K562 (cell line): Measurements from ENCODE around the gene CDT1. TPM values are rescaled to one million over a fixed set of nuclear protein-coding genes. Genes with fewer than 3 reads are reported as not detected.
A peak's percentile ranks its signal among the peaks of the same experiment; 100 is the strongest.

Source experiments
- ARID3B ChIP-seq: fragments of 250-450 bp; sonication (Bioruptor Pico); IDR thresholded peaks from 2 replicates; pipeline ENCODE4 v1.4.0; 2020; ENCODE audit warnings: borderline replicate concordance
- CHAMP1 ChIP-seq: fragments of 450-650 bp; IDR thresholded peaks from 2 replicates; pipeline ENCODE4 v1.6.1; 2016; ENCODE audit warnings: mild to moderate bottlenecking
- CREBBP ChIP-seq: IDR thresholded peaks from one replicate; pipeline ENCODE4 v1.6.1; 2012; ENCODE audit warnings: low read depth, mild to moderate bottlenecking, control low read depth, inconsistent platforms, low read length
- E2F5 ChIP-seq: sonication (generic); formaldehyde crosslinking; IDR thresholded peaks from 2 replicates; pipeline ENCODE4 v1.8.0; 2022; ENCODE audit warnings: mild to moderate bottlenecking, missing genetic modification reagents
- EP300 ChIP-seq: IDR thresholded peaks from 2 replicates; pipeline ENCODE4 v1.6.1; 2012; ENCODE audit warnings: low read length, improper control_type of control experiment
- EZH2 ChIP-seq: IDR thresholded peaks from 2 replicates; pipeline ENCODE4 v1.6.1; 2012; ENCODE audit warnings: low read depth, mild to moderate bottlenecking, inconsistent platforms, low read length, borderline replicate concordance
- HDGF ChIP-seq: fragments of 450-650 bp; IDR thresholded peaks from 2 replicates; pipeline ENCODE4 v1.6.1; 2016
- LCOR ChIP-seq: sonication (generic); formaldehyde crosslinking; IDR thresholded peaks from 2 replicates; pipeline ENCODE4 v1.8.0; 2022; ENCODE audit warnings: mild to moderate bottlenecking, missing genetic modification reagents
- MAZ ChIP-seq, 2 experiments: fragments of 450-650 bp in 1 of 2; sonication (generic) in 1 of 2; formaldehyde crosslinking; IDR thresholded peaks in 1 of 2; conservative IDR thresholded peaks in 1 of 2; 2 replicates each; pipeline versions ENCODE4 v1.4.0 to v1.5.0; 2020; ENCODE audit warnings: mild to moderate bottlenecking in 1 of 2, missing genetic modification reagents in 1 of 2
- RBFOX2 ChIP-seq: fragments of 200-400 bp; formaldehyde crosslinking; IDR thresholded peaks from 2 replicates; pipeline ENCODE4 v1.6.1; 2017; ENCODE audit warnings: low read depth, mild to moderate bottlenecking, low read length, moderate library complexity
- RFX1 ChIP-seq: fragments of 450-650 bp; IDR thresholded peaks from 2 replicates; pipeline ENCODE4 v1.6.1; 2016; ENCODE audit warnings: mild to moderate bottlenecking, moderate library complexity
- THRB ChIP-seq: fragments of 450-650 bp; formaldehyde crosslinking; conservative IDR thresholded peaks from 2 replicates; pipeline ENCODE4 v1.4.0; 2022; ENCODE audit warnings: mild to moderate bottlenecking, missing genetic modification characterization
- ZC3H8 ChIP-seq: fragments of 450-650 bp; IDR thresholded peaks from 2 replicates; pipeline ENCODE4 v1.6.1; 2017
- polyA plus RNA-seq, 8 experiments: library from polyadenylated mRNA; depleted of rRNA in 4 of 8; stranded (reverse) in 5 of 8; unstranded in 3 of 8; fragments of >200 nt; fragmentation: Nextera tagmentation in 2 of 8; fragmentation: Illumina TruSeq in 1 of 8; extraction: Ambion mirVana in 2 of 8; extraction: Trizol in 1 of 8; gene quantifications; 2 replicates each; pipeline versions ENCODE4 v1.2.1 to v1.2.3, GENCODE V29; 2011 to 2014; ENCODE audit warnings: inconsistent platforms in 1 of 8, missing spikeins in 1 of 8
- total RNA-seq, 7 experiments: library from RNA; depleted of rRNA in 6 of 7; stranded (reverse); fragments of >200 nt in 6 of 7; fragmentation: Illumina TruSeq in 2 of 7; extraction: Trizol in 2 of 7; gene quantifications; 2 replicates each; pipeline versions ENCODE4 v1.2.1 to v1.2.3, GENCODE V29; 2011 to 2021; ENCODE audit warnings: low replicate concordance in 1 of 7
- TF ChIP-seq, protein P1 (sequence below): fragments of 450-650 bp; formaldehyde crosslinking; IDR thresholded peaks from 2 replicates; pipeline ENCODE4 v1.4.0; 2020; ENCODE audit warnings: mild to moderate bottlenecking, mixed read lengths
- TF ChIP-seq, protein P2 (sequence below): fragments of 450-650 bp; IDR thresholded peaks from 2 replicates; pipeline ENCODE4 v1.6.1; 2016
- TF ChIP-seq, protein P3 (sequence below): fragments of 450-650 bp; IDR thresholded peaks from 2 replicates; pipeline ENCODE4 v1.6.1; 2018; ENCODE audit warnings: mild to moderate bottlenecking, low read depth; ENCODE audit not compliant: partially characterized antibody

The CDT1 gene
- total and polyA plus RNA-seq, 9 of the 15 experiments (the other 6 are each of a cell fraction or from before 2014, with no cell fraction given) = 0.92 to 178 (median 14.2) TPM

GRCh38 chr16:88770461-88771293 lies 32.9 kb upstream of the CDT1 start (continued):
- TF ChIP-seq MAZ (CRISPR knock-in tag; conservative IDR thresholded peaks at IDR 0.05 in 1 of 2, IDR thresholded peaks at IDR 0.05 in 1 of 2) (peak; percentile 81 to 94; a peak in 3 of 4 replicates), ZC3H8 (no peak), LCOR (CRISPR knock-in tag) (no peak; the same call in 1 of the 2 replicates), THRB (no peak), HDGF (0 out of 2 replicates have a peak, but pooled peaks have one; percentile 26), CHAMP1 (no peak), EP300 (peak; percentile 86), ARID3B (no peak), RFX1 (no peak), RBFOX2 (peak; percentile 91), EZH2 (no peak), CREBBP (no peak), E2F5 (CRISPR knock-in tag) (no peak)
- TF ChIP-seq, protein P1, sequence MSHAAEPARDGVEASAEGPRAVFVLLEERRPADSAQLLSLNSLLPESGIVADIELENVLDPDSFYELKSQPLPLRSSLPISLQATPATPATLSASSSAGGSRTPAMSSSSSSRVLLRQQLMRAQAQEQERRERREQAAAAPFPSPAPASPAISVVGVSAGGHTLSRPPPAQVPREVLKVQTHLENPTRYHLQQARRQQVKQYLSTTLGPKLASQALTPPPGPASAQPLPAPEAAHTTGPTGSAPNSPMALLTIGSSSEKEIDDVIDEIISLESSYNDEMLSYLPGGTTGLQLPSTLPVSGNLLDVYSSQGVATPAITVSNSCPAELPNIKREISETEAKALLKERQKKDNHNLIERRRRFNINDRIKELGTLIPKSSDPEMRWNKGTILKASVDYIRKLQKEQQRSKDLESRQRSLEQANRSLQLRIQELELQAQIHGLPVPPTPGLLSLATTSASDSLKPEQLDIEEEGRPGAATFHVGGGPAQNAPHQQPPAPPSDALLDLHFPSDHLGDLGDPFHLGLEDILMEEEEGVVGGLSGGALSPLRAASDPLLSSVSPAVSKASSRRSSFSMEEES (CRISPR knock-in tag) = peak; percentile 27; the same call in 1 of the 2 replicates
- TF ChIP-seq, protein P2, sequence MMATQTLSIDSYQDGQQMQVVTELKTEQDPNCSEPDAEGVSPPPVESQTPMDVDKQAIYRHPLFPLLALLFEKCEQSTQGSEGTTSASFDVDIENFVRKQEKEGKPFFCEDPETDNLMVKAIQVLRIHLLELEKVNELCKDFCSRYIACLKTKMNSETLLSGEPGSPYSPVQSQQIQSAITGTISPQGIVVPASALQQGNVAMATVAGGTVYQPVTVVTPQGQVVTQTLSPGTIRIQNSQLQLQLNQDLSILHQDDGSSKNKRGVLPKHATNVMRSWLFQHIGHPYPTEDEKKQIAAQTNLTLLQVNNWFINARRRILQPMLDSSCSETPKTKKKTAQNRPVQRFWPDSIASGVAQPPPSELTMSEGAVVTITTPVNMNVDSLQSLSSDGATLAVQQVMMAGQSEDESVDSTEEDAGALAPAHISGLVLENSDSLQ = peak; percentile 94
- TF ChIP-seq, protein P3, sequence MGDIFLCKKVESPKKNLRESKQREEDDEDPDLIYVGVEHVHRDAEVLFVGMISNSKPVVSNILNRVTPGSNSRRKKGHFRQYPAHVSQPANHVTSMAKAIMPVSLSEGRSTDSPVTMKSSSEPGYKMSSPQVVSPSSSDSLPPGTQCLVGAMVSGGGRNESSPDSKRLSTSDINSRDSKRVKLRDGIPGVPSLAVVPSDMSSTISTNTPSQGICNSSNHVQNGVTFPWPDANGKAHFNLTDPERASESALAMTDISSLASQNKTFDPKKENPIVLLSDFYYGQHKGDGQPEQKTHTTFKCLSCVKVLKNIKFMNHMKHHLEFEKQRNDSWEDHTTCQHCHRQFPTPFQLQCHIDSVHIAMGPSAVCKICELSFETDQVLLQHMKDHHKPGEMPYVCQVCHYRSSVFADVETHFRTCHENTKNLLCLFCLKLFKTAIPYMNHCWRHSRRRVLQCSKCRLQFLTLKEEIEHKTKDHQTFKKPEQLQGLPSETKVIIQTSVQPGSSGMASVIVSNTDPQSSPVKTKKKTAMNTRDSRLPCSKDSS = no peak
